HG02642 (cell line): ENCODE results near the gene ITGA6.
"Not testable (repeated sequence)": the region's sequence is repeated elsewhere in the genome, so short reads cannot be mapped to it uniquely, and the experiment has no call there.

Experiments used
- ATAC-seq: cut with Tn5 transposase; IDR thresholded peaks from one replicate; pipeline ENCODE4 v1.9.1; 2021; ENCODE audit warnings: mild to moderate bottlenecking; ENCODE audit not compliant: unreplicated experiment, poor library complexity

ITGA6 gene

GRCh38 chr2:172507199-172507598 lies 79.8 kb downstream of the ITGA6 start:
- ATAC-seq = no peak

- ATAC-seq = no peak
Observed at GRCh38 chr2:172510088-172510487, 82.7 kb downstream of the ITGA6 start.

- no peak for ATAC-seq
Observed at GRCh38 chr2:172510548-172510947, 83.2 kb downstream of the ITGA6 start.

- no peak for ATAC-seq
Observed at GRCh38 chr2:172512810-172513523, 85.6 kb downstream of the ITGA6 start.

GRCh38 chr2:172513524-172513900 lies 86.1 kb downstream of the ITGA6 start:
- no peak for ATAC-seq

- no peak for ATAC-seq
Observed at GRCh38 chr2:172513935-172514586, 86.7 kb downstream of the ITGA6 start.

- ATAC-seq = no peak
Observed at GRCh38 chr2:172516299-172516698, 88.9 kb downstream of the ITGA6 start.

- ATAC-seq = no peak
Observed at GRCh38 chr2:172518995-172519394, 91.6 kb downstream of the ITGA6 start.

GRCh38 chr2:172525601-172526000 lies 98.2 kb downstream of the ITGA6 start:
- no peak for ATAC-seq

GRCh38 chr2:172531309-172531708 lies 103.9 kb downstream of the ITGA6 start:
- no peak for ATAC-seq

GRCh38 chr2:172532461-172532860 lies 105.1 kb downstream of the ITGA6 start:
- not testable (repeated sequence) for ATAC-seq

- no peak for ATAC-seq
Observed at GRCh38 chr2:172533687-172534086, 106.3 kb downstream of the ITGA6 start.

- ATAC-seq = no peak
Observed at GRCh38 chr2:172535119-172535518, 107.7 kb downstream of the ITGA6 start.

GRCh38 chr2:172537851-172538250 lies 110.5 kb downstream of the ITGA6 start:
- not testable (repeated sequence) for ATAC-seq

GRCh38 chr2:172539767-172540166 lies 112.4 kb downstream of the ITGA6 start:
- no peak for ATAC-seq

- no peak for ATAC-seq
Observed at GRCh38 chr2:172540421-172540820, 113.0 kb downstream of the ITGA6 start.

GRCh38 chr2:172545408-172546075 lies 118.2 kb downstream of the ITGA6 start:
- no peak for ATAC-seq

GRCh38 chr2:172549131-172549530 lies 121.7 kb downstream of the ITGA6 start:
- ATAC-seq = no peak

- ATAC-seq = not testable (repeated sequence)
Observed at GRCh38 chr2:172549802-172550201, 122.4 kb downstream of the ITGA6 start.

GRCh38 chr2:172550419-172550818 lies 123.0 kb downstream of the ITGA6 start:
- no peak for ATAC-seq

GRCh38 chr2:172551271-172551670 lies 123.9 kb downstream of the ITGA6 start:
- ATAC-seq = no peak
